Measurements from ENCODE around the gene RAD51B.

DNA sequence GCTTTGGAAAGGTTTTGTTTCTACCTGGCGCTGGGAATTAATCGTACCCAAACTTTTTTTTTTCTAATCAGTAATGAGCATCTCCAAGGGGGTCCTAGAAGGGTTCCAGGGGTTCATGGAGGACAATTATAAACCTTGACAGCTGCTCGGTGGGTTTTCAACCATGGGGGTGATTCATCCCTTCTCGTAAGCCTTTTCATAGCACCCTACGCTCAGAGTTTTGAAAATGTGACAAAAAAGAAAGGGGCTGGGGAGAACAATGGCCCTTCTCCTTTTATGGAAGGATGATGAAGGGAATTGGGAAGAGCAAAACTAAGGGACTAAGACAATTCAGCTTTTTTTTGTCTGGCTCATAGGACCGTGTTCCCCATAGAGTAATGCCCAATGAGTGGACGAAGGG is 776.6 kb downstream of the RAD51B start:
- TF ChIP-seq POLR2A (IDR thresholded peaks at IDR 0.05; ENCODE audit: low read depth, low read length) (no peak), POLR2AphosphoS5 (IDR thresholded peaks at IDR 0.05; ENCODE audit: low read depth, low read length) (no peak), TAF1 (IDR thresholded peaks at IDR 0.05; ENCODE audit: low read depth, low read length) (no peak)

All from GM12891 (cell line).